CD4-positive, alpha-beta T cell treated with Interleukin-4 for 1 hour (primary cell): ENCODE measurements around the gene SHC1.
"Not testable (repeated sequence)": the region's sequence is repeated elsewhere in the genome, so short reads cannot be mapped to it uniquely, and the experiment has no call there.

Source experiments
- DNase-seq, 2 donors: peaks; one replicate each; pipeline ENCODE4 v3.0.0-alpha.2; 2020 to 2022

Gene SHC1

DNA sequence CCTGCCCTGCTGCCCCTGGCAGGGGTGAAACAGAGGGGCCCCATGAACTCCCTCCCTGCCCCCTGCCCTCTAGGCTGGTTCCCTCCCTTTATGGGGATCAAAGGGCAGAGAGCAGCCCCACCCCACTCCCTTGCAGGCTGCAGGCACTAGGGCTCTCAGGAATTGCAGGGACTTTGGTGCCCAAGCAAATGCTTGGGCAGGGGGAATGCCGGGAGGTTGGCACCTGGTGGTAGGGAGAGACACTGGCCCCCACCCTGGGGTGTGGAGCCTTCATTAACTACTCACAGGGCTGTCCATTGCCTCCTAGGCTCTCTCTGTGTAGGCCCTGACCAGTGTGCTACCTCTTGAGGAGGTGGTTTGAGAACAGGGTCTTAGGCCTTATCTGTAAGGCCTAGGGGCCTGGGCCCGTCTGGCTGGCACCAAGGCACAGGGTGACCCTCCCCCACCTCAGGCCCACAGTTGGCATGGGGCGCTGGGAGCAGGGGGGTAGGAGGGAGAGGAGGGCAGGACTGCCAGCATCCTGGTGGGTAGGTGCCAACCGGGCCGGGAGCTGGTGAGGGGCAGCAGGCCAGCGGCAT lies 36.8 kb upstream of the SHC1 start:
- DNase-seq: no peak

DNA sequence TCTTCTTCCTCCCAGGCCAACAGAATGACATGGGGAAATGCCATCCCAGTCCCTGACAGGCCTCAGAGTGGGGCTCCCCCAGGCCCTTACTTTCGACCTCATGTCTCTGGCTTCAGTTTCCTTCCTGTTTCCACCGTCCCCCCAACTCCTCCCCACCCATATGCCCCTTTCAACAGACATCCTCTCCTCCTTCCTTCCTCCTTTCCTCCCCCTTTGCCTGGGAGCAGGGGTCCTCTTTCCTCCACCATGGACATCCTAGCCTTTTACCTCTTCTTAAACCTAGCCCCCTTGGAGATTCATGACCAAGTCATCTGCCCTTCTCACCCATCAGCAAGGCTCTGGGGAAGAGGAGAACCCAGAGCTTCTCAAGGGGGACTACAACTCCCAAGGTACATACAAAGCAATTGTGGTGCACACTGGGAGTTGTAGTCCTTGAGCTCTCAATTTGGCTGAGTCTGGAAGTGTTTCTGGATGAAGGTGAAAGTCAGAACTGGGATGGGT lies 36.1 kb upstream of the SHC1 start:
- DNase-seq: peak; percentile 55 to 67

DNA sequence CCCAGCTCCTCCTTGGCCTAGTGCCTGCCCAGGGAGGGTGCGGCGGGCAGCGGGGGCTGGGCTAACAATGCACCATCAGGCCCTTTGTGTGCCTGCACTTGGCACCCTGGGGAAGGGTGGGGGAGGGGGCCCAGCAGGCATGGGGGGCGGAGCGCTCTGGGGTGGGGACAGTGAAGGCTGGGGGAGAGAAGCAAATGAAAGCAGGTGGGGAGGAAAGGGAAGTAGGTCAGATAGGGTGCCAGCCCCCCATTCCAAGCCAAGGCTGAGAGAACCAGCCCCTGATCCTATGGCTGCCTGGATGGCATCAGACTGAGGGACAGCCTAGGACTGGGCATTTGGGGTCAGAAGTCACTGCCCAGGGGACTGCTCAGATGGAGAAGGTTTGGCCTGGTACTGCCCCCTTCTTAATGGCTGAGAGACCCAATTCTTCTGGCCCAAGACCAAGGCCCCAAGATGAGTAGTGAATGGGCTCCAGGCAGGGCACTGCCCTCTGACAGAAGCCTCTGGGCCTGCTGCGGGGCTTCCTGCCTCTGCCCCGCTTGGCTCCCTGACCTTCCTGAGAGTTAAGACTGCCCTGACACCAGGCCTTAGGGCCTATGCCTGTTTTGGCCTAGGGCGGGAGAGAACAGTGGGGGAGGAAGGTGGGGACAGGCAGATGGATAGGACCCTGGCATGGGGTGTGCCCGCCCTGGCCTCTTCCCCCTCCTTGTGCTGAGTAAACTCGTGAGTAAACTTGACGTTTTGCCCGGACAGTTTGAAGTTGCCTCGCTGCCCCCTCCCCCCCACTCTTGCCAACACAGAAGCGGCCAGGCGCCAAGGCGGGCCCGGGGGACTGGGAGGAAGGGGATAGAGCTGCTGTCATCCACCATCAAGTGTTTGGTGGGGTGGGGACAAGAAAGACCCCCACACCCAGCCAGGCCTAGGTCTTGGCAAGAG lies 34.8 kb upstream of the SHC1 start:
- peak; percentile 45 to 54 for DNase-seq

DNA sequence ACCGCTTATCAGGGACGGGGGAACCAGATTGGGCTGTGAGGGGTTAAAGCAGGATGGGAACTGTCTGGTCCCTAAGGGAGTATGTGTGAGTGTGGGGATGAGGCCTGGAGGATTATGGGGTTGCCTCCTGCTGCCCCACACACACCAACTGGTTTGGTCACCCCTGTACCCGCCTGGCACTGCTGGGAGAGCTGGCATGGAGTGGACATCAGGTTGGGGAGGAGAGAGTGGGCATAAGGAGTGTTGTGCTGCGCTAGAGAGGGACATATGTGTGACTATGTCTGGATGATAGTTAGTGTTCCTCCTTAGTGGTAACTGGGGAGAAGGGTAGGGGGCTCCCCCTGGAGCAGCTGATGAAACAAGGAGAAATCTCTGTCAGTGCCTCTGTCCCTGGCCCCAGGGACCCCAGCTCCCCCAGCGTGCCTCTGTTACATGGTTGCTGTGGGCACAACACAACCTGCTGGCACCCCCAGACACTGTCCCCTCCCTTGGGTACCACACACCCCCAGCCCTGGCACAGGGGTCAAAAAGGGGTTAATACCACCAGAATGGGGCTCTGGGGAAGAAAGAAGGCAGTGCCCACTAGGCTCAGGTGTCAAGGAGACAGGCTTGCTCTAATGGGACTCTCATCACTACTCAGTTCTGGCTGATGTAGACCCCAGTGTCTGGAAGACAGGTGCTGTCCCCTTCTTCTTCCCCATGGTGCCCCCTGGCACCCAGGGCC lies 34.0 kb upstream of the SHC1 start:
- no peak for DNase-seq

DNA sequence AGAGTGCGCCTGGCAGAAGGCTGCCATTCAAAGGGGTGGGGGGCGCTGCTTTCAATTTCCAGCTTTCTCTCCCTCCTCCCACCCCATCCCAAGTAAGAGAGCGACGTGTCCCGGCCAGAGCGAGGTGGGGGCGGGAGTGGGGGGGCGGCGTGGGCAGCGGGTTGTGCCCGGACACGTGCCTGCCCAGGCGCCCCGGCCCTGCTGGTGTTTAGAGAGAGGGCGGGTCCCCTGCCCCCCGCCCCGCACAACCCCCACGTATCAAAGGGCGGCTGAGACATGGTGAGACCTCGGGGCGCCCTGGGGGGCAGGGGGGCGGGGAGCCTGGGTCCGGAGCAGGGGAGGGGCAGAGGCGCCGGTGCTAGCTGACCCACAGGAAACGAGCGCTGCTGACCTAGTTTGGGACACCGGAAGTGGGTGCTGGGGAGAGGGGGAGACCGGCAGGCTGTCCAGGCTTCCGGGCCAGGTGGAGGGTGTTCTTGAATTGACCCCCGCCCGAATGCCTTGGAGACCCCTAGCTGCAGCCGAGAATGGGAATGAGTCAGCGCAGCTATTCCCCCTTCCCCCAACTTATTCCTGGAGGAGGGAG lies 33.3 kb upstream of the SHC1 start:
- DNase-seq: no peak

DNA sequence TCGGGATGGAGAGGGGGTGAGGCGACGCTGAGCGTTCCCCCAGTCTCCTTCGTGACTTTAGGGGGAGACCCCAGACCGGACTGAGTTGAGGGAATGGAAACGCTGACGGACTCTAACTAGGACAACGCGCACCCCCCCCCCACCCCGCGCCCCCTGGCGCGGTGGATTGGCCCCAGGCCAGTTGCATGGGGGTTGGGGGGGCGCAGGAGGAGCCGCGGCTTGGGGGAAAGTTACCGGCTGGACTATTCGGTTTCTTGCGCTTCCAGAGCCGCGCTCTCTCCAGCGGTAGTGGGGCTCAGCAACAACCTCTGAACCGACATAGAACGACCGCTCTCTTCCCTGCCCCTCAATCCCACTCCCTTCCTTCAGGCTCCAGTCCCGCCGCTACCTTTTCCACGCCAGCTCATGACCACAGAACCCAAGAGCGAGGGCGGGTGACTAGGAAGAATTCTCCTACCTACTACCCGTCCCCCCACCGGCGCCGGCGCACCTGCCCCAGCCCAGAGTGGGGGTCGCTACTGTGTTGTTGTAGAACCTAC lies 32.7 kb upstream of the SHC1 start:
- no peak for DNase-seq

DNA sequence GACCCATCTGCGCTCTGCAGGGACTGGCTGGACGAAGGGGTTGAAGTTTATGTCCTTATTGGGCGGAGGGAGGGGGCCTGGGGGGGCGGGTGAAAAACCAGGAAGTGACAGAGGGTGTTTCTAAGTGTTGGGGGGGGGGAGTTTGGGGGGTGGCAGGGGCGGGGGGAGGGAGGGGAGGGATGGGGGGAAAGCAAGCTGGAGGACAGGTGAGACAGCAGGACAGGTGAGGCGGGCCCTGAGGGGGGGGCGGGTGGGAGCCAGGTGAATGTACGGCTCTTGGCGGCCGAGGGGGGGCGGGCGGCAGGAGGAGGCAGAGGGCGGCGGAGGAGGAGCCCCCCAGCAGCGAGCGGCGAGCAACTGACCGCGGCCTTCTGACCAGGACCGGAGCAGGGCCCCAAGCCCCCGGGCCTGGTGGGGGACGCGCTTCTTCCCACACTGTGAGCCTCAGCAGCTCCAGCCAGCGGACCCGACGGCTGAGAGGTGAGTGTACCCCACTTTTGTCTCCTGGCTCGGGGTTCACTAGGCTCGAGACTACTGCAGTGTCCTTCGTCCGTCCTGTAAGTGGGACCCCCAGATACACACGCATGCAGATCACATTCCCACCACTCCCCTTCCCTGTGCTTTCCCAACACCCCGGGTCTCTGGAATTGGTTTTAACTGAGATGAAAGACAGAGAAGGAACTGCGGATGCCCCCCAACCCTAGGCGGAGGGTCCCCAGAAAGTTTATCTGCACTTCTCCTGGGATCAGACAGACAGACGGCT lies 32.1 kb upstream of the SHC1 start, which contains the start of gene ZBTB7B:
ZBTB7B (plus strand) TSS at position 339 of the 763 bp plus-strand sequence. CDS start 11,859 bp downstream, outside the sequence.
- DNase-seq: no peak

DNA sequence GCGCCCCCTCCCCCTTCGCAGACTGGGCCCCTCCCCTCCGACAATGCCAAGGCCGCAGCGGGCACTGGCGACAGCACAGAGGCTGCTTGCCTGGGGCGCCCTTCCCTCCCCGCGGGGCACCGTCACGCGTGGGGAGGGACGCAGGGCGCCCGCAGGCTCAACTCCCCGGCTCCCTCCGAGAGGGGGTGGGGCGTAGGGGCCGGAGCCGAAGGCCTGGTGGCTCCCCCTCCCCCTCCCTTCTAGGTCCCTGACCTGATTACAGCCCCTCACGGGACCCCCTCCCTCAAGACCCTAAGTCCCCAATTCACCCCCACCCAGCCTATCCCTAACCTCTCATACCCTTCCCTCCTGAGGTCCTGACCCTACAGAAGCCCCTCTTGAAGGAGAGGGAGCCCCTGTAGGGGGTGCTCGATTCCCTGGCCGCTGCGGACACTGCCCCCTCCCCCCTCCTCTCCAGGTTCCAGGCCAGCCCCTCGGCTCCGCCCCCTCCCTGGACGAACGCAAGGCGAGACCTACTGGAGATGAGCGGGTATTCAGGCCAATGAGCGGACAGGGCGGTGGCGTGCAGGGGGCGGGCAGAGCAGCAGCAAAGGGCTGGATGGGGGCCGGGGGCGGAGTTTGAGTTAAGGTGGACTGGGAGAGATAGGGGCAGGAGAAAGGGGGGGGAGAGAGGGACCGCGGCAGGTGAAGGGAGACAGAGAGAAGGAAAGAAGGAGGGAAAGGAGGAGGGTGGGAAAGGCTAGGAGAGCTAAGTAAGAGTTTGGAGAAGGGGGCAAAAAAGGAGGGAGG lies 31.3 kb upstream of the SHC1 start:
- DNase-seq: peak; percentile 98

DNA sequence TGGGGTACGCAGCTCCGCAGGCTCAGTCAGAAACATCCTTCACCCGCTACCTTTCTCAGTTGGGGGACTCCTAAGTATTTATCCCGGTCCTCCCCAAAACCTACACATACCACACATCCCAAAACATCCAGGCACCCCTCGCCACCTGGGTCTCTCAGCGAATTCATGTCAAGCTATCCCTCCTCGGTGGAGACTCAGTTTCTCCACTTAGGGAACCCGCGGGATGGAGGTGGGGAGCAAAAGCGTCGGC lies 30.8 kb upstream of the SHC1 start:
- DNase-seq: no peak

DNA sequence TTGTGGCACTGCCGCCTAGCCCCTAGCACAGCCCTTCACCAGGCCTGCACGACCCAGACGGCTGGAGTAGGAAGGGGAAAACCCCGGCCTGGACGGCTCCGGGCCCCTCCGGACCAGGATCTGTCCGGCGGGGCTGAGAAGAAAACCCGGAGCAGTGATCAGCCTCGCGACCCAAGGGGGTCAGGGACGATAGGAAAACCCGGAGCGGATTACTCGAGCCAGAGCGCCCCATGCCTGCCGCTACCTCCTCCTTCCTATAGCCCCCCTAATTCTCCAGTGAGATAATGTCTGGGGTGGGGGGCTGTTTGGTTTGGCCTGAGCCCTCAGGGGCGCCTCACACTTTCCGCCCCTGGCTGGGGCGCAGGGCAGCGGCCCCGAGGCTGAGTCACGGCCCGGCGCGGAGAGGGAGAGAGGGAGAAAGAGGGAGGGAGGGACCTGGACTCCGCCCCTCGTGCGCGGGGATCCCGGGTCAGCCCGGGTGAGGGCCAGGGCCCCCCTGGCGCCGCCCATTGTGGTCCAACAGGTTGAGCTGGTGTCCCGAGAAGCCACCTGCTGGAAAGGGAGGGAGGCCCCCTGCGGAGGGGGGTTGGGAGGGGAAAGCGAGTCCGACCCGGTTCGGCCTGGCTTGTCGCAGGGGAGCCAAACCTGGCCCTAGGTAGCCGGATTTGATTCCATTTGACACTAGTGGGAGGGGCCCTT lies 30.3 kb upstream of the SHC1 start:
- peak; percentile 73 to 83 for DNase-seq

DNA sequence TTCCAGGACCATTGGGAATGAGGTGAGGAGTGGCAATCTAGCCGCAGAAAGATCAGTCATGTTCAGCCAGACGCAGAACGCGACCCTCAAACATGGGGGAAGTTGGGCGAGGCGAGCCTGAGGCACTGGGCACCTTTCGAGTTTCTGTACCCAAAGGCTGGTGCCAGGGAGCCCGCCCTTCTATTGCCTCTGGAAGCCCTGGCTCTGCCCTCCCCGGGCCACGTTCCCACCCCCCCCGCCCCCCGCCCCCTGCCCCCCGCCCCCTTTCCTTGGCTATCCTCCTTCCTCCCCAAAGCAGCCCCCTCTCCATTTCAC lies 29.8 kb upstream of the SHC1 start:
- DNase-seq: no peak

DNA sequence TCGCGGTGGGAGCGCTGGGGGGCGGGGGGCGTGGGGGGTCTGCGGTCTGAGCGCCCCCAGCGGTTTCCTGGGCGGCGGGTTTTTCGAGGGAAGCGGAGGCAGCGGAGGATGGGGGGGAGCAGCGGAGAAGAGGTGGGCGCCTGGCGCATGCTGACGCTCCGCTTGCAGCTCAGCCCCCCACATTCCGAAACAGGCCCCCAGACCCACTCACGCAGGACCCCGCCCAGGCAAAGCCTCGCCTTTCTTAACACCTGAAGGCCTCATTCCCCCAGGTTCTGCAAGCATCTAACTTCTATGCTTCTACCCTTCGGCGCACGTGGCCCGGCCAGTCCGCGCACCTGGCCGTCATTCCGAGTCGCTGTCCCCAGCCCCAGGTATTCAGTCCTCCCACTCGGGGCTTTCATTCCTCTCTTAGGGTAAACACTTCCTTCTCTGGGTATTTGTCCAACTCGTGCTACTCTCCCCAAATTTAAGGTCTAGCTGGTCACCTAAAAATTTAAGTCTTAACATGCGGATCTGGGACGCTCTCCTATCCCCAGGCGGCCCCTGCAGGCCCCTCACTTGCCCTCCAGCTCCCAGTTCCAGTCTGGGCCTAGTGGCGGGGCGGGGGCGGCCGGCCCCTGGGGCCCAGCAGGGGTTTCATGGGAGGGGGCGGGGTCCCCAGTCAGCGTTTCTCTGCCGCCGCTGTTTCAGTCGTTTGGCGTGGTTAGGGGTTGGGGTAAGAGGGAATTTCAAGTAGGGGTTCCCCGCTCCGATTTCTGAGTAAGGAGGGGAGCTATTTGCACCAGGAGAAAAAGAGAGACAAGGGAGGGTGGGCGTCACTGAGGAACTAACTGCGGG lies 29.2 kb upstream of the SHC1 start:
- DNase-seq: peak; percentile 45 to 66

DNA sequence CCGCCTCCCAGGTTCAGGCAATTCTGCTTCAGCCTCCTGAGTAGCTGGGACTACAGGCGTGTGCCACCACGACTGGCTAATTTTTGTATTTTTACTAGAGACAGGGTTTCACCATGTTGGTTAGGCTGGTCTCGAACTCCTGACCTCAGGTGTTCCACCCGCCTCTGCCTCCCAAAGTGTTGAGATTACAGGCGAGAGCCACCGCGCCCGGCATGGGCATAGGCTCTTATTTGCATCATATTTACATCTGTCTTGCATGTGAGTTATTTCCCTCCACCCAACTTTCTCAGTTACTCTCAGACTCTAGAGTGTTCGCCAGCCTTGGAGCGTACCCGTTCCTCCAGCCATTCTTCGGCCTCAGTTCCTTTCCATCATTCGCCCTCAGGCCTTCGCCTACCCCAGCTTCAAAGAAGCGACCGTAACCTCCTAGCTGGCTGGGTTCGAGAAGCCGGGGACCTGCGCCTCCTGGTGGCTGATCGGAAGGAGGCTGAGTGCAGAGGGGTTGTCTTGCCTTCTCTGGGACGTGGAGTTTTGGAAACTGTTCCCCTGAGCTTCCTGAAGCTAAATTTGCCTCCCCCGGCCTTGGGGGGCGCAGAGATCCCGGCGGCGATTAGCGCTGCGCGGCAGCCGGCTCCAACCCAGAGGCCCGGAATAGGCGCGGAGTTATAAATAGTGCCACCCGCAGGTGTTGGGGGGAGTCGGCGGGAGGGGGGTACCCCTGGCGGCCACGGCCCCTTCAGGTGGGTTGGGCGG lies 28.4 kb upstream of the SHC1 start:
- DNase-seq: peak; percentile 77 to 78

DNA sequence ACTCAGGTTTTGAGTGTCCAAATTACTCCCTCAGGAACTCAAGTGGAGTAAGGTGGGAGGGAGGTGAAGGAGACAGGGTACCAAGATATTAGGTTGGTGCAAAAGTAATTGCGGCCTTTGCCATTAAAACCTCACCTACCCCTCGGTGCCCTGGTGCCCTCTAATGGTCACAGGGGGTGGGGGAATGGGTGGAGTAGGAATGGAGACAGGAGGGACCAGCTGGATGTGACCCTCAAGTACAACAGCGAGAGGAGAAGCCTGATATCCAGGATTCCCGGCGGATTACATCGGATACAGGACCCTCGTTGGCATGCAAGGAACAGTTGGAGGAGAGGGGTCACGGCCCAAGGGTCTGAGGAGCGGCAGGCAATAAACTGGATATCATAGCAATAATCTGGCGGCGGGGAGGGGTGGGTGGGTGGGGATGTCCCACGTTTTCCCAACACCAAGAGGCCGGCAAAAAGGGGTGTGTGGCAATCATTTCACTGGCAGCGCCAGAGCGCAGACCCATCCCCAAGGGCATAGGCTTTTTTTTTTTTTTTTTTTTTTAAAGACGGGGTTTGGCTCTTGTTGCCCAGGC lies 27.7 kb upstream of the SHC1 start:
- DNase-seq: no peak

DNA sequence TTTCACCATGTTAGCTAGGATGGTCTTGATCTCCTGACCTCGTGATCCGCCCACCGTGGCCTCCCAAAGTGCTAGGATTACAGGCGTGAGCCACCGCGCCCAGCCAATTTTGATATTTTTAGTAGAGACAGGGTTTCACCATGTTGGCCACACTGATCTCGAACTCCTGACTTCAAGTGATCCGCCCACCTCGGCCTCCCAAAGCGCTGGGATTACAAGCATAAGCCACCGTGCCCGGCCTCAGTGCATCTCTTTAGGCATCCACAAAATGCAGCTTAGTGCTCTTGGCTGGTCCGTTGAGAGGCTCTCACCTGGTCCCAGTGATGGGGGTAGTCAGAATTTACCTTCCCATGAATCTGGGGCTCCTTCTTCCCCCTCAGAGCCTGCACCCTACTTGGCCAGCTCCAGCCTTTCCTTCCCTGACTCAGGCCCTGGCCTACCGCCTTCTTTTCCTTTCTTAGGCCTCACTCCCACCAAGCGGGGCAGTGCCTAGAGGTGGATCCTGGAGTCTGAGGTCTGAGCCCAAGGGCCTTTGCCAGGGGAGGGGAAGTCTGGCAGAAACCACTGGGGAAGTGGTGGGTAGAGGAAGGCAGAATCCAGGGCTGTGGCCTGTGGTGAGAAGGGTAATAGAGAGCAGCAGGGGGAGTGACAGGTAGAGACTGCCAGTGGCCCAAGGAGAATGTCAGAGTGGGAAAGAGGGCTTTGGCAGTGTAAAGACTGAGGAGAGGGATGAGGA lies 26.6 kb upstream of the SHC1 start:
- DNase-seq: no peak

DNA sequence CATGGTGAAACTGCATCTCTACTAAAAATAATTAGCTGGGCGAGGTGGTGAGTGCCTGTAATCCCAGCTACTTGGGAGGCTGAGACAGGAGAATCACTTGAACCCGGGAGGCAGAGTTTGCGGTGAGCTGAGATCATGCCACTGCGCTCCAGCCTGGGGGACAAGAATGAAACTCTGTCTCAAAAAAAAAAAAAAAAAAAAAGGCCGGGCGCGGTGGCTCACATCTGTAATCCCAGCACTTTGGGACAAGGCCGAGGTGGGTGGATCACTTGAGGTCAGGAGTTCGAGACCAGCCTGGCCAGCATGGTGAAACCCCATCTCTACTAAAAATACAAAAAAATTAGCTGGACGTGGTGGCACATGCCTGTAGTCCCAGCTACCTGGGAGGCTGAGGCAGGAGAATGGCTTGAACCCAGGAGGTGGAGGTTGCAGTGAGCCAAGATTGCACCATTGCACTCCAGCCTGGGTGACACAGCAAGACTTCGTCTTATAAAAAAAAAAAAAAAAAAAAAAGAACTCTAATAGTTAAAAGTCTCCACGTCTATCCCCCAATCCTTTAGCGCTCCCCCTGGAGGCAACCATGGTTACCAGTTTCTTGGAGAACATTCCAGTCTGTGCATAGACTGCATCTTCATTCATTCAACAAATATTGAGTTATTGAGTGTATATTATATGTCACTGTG lies 24.9 kb upstream of the SHC1 start:
- not testable (repeated sequence) for DNase-seq

DNA sequence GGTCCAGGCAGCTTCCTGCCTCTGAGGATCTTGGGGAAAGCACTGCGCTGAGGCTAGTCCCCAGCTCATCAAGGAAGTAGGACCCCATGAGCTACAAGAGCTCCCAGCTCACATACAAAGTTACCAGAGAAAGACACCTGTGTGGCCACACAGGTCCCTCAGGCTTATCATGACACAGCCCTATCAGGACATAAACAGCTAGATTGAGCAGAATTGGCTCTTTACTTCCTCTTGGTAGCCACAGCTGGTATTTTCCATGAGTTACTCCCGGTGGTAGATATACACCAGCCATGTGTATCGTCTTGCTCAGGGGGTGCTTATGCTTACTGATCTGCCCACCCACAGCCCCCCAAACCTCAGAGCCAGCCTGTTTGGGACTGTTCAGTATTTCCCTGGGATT lies 24.0 kb upstream of the SHC1 start:
- no peak for DNase-seq

DNA sequence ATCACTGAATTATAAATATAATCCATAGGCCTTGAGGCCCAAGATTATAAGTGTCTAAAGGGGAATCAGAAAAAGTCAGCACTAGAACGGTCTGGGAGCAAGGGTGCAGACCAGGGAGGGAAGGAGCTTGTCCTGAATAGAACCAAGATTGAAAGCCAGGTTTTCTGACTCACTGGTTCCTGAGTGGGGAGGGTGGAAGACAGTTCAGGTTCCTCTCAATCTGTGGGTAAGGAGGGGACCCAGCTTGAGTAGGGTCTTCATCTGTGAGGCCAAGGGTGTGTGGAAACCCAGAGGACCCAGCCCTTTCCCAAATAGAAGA lies 23.7 kb upstream of the SHC1 start:
- DNase-seq: no peak
